H1 (cell line): Measurements from ENCODE around the gene SATL1.

Experiments used
- BRCA1 ChIP-seq: IDR thresholded peaks from 2 replicates; pipeline ENCODE4 v1.6.1; 2012; ENCODE audit warnings: low read depth, low read length, improper control_type of control experiment
- CTCF ChIP-seq, 3 experiments: IDR thresholded peaks; 1 replicate in 2 of 3; 2 replicates in 1 of 3; pipeline versions ENCODE4 v1.5.1 to v1.6.1; 2011; ENCODE audit warnings: low read length in 3 of 3, mild to moderate bottlenecking in 3 of 3, inconsistent platforms in 2 of 3, low read depth in 1 of 3, moderate library complexity in 1 of 3; ENCODE audit not compliant: insufficient read depth in 1 of 3; ENCODE audit errors: control extremely low read depth in 1 of 3
- EZH2 ChIP-seq: fragments of 200-600 bp; sonication (generic); IDR thresholded peaks from 2 replicates; pipeline ENCODE4 v1.7.1; 2012; ENCODE audit warnings: low read depth, mild to moderate bottlenecking, moderate library complexity, low read length, inconsistent platforms; ENCODE audit not compliant: severe bottlenecking
- POLR2A ChIP-seq, 2 experiments: IDR thresholded peaks; 1 replicate in 1 of 2; 2 replicates in 1 of 2; pipeline ENCODE4 v1.6.1; 2011; ENCODE audit warnings: low read depth in 2 of 2, low read length in 2 of 2, mild to moderate bottlenecking in 2 of 2; ENCODE audit errors: control extremely low read depth in 1 of 2
- POLR2AphosphoS5 ChIP-seq: IDR thresholded peaks from 2 replicates; pipeline ENCODE4 v1.6.1; 2011; ENCODE audit warnings: low read depth, low read length
- TBP ChIP-seq: IDR thresholded peaks from 2 replicates; pipeline ENCODE4 v1.6.1; 2011; ENCODE audit warnings: low read depth, low read length, improper control_type of control experiment
- YY1 ChIP-seq: IDR thresholded peaks from 2 replicates; pipeline ENCODE4 v1.6.1; 2011; ENCODE audit warnings: low read depth, mild to moderate bottlenecking, low read length

GRCh38 chrX:85052205-85052604, 191.4 kb downstream of the SATL1 start:
- TF ChIP-seq BRCA1, result no peak
- no peak for TF ChIP-seq POLR2A (IDR thresholded peaks at IDR 0.05; ENCODE audit: control extremely low read depth in 1 of 2, low read depth in 2 of 2, low read length in 2 of 2)
- TF ChIP-seq CTCF (IDR thresholded peaks at IDR 0.05; ENCODE audit: control extremely low read depth in 1 of 3, insufficient read depth in 1 of 3, low read depth in 1 of 3, low read length in 3 of 3), result no peak
- TF ChIP-seq TBP, result no peak
- TF ChIP-seq EZH2, result no peak
- no peak for TF ChIP-seq POLR2AphosphoS5
- no peak for TF ChIP-seq YY1
